HG02852 (cell line): Measurements from ENCODE around the gene PRR11.
A peak's percentile ranks its signal among the peaks of the same experiment; 100 is the strongest.
"Not testable (repeated sequence)": the region's sequence is repeated elsewhere in the genome, so short reads cannot be mapped to it uniquely, and the experiment has no call there.

ENCODE experiments used
- ATAC-seq: cut with Tn5 transposase; IDR thresholded peaks from one replicate; pipeline ENCODE4 v1.9.1; 2021; ENCODE audit warnings: mild to moderate bottlenecking, moderate library complexity; ENCODE audit not compliant: unreplicated experiment

PRR11 gene

GRCh38 chr17:59219370-59219769 is 63.8 kb downstream of the PRR11 start:
- no peak for ATAC-seq

- no peak for ATAC-seq
Observed at GRCh38 chr17:59219992-59220327, 64.4 kb downstream of the PRR11 start.

DNA sequence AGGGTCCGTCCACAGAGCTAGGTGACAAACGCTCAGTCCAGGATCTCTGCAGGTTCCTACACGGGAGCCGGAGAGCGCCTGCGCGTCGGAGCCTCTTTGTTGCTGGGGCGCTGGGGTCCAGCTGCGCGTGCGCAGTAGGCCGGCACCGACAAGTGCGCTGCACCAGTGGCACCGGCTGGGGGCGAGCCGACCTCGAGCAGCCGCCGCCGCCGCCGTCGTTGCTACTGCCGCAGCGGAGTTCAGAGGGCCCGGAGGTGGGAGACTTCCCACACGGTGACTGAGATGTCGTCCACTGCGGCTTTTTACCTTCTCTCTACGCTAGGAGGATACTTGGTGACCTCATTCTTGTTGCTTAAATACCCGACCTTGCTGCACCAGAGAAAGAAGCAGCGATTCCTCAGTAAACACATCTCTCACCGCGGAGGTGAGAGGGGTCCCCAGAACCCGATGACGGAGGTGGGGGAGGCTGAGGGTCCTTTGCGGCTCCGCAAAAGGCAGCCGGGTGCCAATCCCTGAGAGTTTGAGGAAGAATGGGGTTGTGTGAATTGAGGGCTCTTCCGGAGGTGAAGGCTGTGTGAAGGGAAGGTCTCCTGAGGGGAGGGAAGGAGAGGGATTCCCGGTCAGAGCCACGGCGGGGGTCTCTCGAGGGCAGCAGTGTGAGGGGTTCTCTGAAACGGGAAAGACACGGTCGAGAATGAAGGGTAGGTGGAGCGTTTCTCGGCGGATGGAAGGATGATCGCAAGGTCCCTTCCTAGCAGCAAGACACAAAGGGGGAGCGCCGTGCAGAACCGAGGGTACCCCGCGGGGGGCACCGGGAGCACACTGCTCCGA is 65.0 kb downstream of the PRR11 start, which contains the start of gene GDPD1:
TSS of gene GDPD1 (plus strand) at position 184 of the 831 bp plus-strand sequence. CDS start at position 283, 99 bp downstream.
- peak; percentile 94 for ATAC-seq

DNA sequence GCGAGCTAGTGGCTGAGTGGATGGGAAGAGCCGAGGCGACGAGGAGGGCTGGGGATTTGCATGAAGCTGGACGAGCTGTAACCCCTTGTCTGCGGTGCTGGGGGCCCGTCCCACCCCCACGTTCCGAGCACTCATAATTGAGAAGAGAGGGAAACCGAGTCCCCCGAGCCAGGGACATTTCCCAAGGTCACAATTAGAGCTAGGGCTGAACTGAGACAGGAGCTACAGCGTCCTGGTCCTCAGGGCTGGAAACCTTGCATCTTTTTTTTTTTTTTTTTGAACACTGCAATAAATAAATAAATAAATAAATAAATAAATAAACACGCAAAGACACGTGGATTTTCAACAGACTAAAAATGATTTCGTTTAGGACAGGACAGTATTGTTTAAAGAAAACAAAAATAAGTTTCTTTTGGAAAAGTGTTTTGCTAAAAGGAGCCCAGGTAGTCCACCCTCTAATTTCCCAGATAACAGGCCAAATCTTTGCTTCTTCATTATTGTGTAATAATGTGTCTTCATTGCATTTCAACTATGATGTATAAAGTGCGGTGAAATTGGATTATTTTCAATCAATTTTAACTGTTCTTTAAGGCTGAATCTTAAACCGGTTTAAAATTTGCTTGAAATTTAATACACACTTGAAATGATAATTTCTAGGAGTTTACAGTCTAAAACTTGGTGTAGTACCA is 65.8 kb downstream of the PRR11 start:
- ATAC-seq = no peak

GRCh38 chr17:59223813-59224212 is 68.3 kb downstream of the PRR11 start:
- no peak for ATAC-seq

- not testable (repeated sequence) for ATAC-seq
Observed at GRCh38 chr17:59228588-59228987, 73.0 kb downstream of the PRR11 start.

- ATAC-seq = no peak
Observed at GRCh38 chr17:59230764-59231163, 75.2 kb downstream of the PRR11 start.

- no peak for ATAC-seq
Observed at GRCh38 chr17:59234631-59235030, 79.1 kb downstream of the PRR11 start.

DNA sequence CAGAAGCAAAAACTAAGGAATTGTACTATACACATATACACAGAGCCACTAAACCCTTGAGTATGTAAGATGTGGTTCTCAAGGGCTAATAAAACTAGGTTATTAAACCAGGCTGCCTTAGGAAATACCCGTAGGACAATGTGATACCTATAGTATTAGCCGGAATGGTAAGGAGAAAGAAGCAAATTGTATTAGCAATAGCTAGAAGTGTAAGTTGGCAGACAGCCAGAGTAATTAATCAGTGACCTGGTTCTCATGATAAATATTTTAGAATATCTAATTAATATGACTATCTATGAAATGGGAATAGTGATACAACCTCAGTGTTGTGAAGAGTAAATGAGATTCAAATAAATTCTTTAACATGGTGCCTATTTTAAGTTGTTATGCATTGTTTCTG is 83.4 kb downstream of the PRR11 start:
- ATAC-seq = no peak

GRCh38 chr17:59244081-59244480 is 88.5 kb downstream of the PRR11 start:
- no peak for ATAC-seq
